IPS-15b (cell line): ENCODE data around the gene ENDOD1.

Experiments used
- H3K27me3 ChIP-seq: one replicate; pipeline ENCODE4 v1.6.1; 2013; ENCODE audit warnings: low read length; ENCODE audit not compliant: control insufficient read depth, insufficient read depth
- H3K36me3 ChIP-seq: one replicate; pipeline ENCODE4 v1.6.1; 2013; ENCODE audit warnings: low read length; ENCODE audit not compliant: control insufficient read depth, insufficient read depth
- H3K4me1 ChIP-seq: one replicate; pipeline ENCODE4 v1.6.1; 2013; ENCODE audit warnings: mild to moderate bottlenecking, low read length; ENCODE audit not compliant: control insufficient read depth, insufficient read depth
- H3K4me3 ChIP-seq: one replicate; pipeline ENCODE4 v1.5.1; 2013; ENCODE audit warnings: low read depth, low read length
- H3K9ac ChIP-seq: one replicate; pipeline ENCODE4 v1.6.1; 2013; ENCODE audit warnings: low read depth, mild to moderate bottlenecking, low read length
- H3K9me3 ChIP-seq: one replicate; pipeline ENCODE4 v1.6.1; 2013; ENCODE audit warnings: mild to moderate bottlenecking, low read length; ENCODE audit not compliant: control insufficient read depth, insufficient read depth

The ENDOD1 gene

DNA sequence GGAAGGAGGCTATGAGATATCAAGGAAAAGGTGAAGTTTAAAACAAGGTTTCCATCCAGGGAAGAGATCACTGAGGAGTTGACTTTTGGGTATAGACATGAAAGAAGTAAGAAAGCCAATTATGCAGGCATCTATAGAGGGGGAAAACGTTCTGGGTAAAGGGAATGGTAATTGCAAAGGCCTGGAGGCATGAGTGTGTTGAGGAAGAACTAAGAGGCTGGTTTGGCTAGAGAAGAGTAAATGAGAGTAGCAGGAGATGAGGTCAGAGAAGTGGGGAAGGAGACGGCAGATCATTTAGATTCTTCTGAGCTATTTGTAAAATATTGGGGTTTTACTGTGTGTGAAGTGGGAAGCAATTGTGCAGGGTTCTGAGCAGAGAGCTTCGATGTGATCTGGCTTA is 7.6 kb downstream of the ENDOD1 start:
- no peaks in the 10 kb centered on the region for H3K36me3 ChIP-seq
- H3K4me1 ChIP-seq = peaks cover 2% of the 10 kb centered on the region
- H3K9ac ChIP-seq = no peak overlapping the region
- H3K4me3 ChIP-seq = no peak overlapping the region
- no peaks in the 10 kb centered on the region for H3K9me3 ChIP-seq
- peaks cover 11% of the 10 kb centered on the region for H3K27me3 ChIP-seq

DNA sequence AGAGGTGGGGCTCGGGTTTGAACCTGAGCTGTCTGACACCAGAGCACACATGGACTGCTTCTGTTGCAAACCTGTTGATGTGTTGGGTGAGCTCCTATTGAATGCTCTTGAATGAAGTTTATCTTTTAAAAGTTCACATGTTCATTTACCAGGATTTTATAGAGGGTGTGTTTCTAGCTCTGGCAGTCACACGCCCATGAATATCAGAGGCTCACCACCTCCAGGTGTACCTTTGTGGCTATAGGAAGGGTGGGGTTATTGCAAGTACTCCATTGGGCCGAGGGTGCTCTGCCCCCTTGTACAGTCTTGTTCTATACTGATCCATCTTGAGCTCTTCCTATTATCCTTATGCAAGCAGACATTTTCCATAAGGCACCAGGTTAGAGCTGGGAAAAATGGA is 9.2 kb downstream of the ENDOD1 start:
- H3K27me3 ChIP-seq = peaks cover 3% of the 10 kb centered on the region

DNA sequence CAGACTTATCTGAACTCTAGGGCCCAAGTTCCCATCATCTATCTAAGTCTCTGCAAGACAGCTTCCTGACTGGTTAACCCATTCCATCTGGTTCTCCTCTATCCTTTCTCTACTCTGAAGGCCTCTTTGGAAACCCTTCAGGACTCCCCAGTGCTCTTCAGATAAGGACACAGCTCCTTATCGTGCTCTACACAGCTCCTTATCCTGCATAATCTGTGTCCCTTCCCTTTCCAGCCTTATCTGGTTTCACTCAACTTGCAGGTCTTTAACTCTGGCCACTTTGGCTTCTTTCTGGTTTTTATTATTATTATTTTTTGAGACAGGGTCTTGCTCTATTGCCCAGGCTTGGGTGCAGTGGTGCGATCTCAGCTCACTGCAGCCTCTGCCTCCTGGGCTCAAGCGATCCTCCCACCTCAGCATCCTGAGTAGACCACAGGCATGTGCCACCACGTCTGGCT is 10.6 kb downstream of the ENDOD1 start:
- H3K36me3 ChIP-seq = no peaks in the 10 kb centered on the region
- peaks cover 3% of the 10 kb centered on the region for H3K27me3 ChIP-seq
- no peaks in the 10 kb centered on the region for H3K4me1 ChIP-seq

More for the DNA sequence above, 9.2 kb downstream of the ENDOD1 start:
- no peak overlapping the region for H3K4me3 ChIP-seq
- no peaks in the 10 kb centered on the region for H3K4me1 ChIP-seq
- H3K9me3 ChIP-seq = no peaks in the 10 kb centered on the region
- no peaks in the 10 kb centered on the region for H3K36me3 ChIP-seq
- H3K9ac ChIP-seq = no peak overlapping the region

DNA sequence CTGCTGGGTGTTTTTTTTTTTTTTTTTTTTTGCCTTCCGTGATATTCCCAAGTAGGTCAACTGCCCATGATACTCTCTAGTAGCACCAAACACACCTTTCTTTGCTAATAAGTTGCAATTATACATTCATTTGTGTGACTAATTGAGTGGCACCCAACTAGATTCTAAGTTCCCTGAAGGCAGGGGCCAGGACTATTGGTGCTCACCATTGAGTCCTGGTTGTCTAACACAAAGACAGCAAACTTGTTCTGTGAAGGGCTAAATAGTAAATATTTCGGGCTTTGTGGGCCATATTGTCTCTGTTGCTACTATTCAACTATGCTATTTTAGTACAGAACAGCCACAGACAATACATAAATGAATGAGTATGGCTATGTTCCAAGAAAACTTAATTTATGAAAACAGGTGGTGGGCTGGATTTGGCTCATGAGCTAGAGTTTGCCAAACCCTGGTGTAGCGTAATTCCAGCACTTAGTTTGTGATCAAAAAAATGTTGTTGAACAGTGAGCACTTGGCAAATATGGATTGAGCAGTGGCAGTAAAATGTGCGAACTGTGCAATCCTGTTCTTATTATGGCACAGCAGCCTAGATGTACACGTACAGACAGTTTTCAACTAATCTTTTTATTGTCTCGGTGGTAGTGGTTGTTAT is 11.3 kb downstream of the ENDOD1 start:
- no peaks in the 10 kb centered on the region for H3K4me1 ChIP-seq
- H3K4me3 ChIP-seq = no peak overlapping the region
- H3K36me3 ChIP-seq = no peaks in the 10 kb centered on the region
- no peaks in the 10 kb centered on the region for H3K9me3 ChIP-seq
- no peak overlapping the region for H3K9ac ChIP-seq
- H3K27me3 ChIP-seq = peaks cover 3% of the 10 kb centered on the region

More for the DNA sequence above, 10.6 kb downstream of the ENDOD1 start:
- Histone ChIP-seq H3K9ac (no peak overlapping the region), H3K4me3 (no peak overlapping the region), H3K9me3 (no peaks in the 10 kb centered on the region)

DNA sequence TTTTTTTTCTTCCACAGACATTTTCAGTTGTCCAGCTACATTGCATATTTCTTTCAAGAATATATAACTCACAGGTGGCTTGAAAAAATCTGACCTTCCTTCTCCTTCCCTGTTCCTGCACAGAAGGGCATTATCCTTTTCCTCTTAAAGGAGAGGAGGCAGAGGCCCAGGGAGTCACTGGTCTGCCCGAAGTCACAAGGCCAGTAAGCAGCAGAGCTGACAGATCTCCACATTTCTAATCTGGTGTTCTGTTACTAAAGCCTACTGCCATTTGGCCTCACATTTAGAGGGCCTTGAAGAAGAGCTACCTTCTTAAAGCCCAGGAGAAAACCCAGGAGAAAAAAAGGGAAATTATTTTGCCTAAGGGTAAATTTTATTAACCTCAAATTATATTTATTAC is 12.3 kb downstream of the ENDOD1 start:
- Histone ChIP-seq H3K36me3 (no peaks in the 10 kb centered on the region), H3K9ac (no peak overlapping the region), H3K4me3 (no peak overlapping the region), H3K27me3 (peaks cover 3% of the 10 kb centered on the region), H3K4me1 (no peaks in the 10 kb centered on the region), H3K9me3 (no peaks in the 10 kb centered on the region)

DNA sequence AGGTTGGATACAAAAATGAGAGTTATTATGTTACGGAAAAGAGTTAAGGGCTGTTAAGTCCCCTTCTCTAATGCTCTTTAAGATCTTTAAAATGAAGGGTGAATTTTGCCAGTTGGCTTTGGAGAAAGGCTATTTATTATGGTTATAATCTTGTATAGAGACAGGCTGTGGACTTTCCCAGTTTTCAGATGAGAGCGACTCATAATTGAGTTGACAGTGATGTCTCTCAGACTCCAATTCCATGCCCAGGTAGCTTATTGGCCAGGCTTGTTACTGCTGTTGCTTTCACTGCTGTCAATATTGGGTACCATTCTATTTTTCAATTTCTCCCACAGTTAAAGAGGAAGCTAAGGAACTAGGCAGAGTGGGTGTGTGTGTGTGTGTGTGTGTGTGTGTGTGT is 13.1 kb downstream of the ENDOD1 start:
- no peaks in the 10 kb centered on the region for H3K4me1 ChIP-seq
- H3K36me3 ChIP-seq = no peaks in the 10 kb centered on the region
- no peak overlapping the region for H3K9ac ChIP-seq
- peaks cover 3% of the 10 kb centered on the region for H3K27me3 ChIP-seq
- no peak overlapping the region for H3K4me3 ChIP-seq
- no peaks in the 10 kb centered on the region for H3K9me3 ChIP-seq

DNA sequence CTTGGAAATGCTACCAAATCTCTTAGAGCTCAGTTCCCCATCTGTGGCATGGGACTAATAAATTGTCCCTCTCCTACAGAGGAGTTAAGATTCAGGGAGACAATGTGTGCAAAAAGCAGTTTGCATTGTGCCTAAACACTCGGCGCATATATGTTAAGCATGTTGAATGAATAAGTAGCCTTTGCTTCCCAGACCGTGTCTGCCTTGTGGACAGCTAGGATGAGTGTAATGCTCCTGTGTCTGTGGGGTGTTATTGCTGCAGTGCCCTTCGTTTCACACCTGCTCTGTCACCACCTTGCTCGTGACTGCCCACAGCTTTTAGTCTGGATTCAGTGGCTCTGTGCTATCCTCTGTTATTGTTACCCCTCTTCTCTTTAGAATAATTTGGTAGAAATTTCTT is 14.1 kb downstream of the ENDOD1 start:
- Histone ChIP-seq H3K9ac (no peak overlapping the region), H3K4me1 (peaks cover 5% of the 10 kb centered on the region), H3K36me3 (no peaks in the 10 kb centered on the region), H3K9me3 (no peaks in the 10 kb centered on the region), H3K27me3 (peaks cover 3% of the 10 kb centered on the region), H3K4me3 (no peak overlapping the region)

DNA sequence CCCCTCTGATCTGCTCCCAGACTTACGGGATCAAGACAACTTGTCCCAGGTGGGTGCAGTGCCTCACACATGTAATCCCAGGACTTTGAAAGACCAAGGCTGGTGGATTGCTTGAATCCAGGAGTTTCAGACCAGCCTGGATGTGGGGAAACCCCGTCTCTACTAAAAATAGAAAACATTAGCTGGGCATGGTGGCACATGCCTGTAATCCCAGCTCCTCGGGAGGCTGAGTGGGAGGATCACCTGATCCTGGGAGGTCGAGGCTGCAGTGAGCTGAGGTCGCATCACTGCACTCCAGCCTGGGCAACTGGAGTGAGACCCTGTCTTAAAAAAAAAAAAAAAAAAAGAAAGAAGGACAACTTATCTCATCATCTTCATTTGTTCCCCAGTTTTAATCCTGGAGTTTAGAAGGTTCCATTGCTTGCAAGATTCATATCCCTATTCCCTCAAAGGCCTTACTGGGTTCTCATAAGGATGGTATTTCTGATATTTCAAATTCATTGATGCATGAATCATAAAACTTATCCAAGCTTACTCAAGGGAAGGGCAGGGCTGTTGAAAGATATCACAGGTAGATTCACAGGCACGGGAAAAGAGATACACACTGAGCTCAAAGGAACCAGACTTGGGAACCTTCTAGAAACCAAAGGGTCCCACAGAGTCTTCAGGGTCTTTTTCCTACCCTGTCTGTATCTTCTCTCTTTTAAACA is 14.6 kb downstream of the ENDOD1 start:
- H3K36me3 ChIP-seq = no peaks in the 10 kb centered on the region
- H3K4me3 ChIP-seq = no peak overlapping the region
- peaks cover 5% of the 10 kb centered on the region for H3K4me1 ChIP-seq
- H3K9ac ChIP-seq = no peak overlapping the region
- peaks cover 3% of the 10 kb centered on the region for H3K27me3 ChIP-seq
- no peaks in the 10 kb centered on the region for H3K9me3 ChIP-seq

DNA sequence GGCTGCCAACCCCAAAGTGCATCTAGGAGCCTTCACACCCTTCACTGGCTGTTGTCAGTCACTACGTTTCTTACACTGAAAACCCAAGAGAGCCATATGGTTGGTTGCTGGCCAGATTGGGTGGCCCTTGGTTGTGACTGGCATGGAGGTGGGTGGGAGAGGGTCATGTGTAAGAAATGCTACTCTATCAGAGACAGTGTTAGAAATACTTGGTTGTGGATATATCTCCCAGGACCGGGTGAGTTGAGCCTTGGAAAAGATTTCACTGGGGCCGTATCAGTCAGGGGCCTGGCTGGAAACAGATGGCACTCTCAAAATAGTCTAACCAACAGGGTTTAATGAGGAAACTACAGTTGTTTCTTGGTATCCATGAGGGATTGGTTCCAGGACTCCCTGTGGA is 15.2 kb downstream of the ENDOD1 start:
- peaks cover 5% of the 10 kb centered on the region for H3K4me1 ChIP-seq
- peaks cover 3% of the 10 kb centered on the region for H3K27me3 ChIP-seq
- H3K9me3 ChIP-seq = no peaks in the 10 kb centered on the region
- H3K9ac ChIP-seq = no peak overlapping the region
- no peak overlapping the region for H3K4me3 ChIP-seq
- no peaks in the 10 kb centered on the region for H3K36me3 ChIP-seq

DNA sequence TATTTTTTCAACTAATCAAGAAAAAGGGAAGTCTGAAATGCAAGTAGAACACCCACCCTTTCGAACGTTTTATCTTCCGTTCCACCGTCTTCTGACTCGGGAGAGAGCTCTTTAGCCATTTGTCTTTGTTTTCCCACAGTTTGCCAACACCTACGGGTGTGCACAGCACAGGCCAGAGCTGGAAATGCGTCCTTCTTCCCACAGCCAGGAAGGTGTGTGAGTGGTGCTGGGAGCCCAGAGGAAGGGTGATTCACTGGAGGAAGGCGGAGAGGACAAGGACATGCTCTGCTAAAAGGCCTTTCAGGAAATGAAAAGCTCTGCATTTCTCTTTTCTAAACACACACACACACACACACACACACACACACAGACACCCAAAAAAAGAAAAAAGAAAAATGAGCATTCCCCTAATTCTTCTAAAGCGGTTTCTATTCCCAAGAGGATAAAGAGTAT is 18.5 kb downstream of the ENDOD1 start:
- Histone ChIP-seq H3K9ac (no peak overlapping the region), H3K4me1 (peaks cover 5% of the 10 kb centered on the region), H3K9me3 (no peaks in the 10 kb centered on the region), H3K27me3 (peaks cover 3% of the 10 kb centered on the region), H3K36me3 (no peaks in the 10 kb centered on the region), H3K4me3 (no peak overlapping the region)

DNA sequence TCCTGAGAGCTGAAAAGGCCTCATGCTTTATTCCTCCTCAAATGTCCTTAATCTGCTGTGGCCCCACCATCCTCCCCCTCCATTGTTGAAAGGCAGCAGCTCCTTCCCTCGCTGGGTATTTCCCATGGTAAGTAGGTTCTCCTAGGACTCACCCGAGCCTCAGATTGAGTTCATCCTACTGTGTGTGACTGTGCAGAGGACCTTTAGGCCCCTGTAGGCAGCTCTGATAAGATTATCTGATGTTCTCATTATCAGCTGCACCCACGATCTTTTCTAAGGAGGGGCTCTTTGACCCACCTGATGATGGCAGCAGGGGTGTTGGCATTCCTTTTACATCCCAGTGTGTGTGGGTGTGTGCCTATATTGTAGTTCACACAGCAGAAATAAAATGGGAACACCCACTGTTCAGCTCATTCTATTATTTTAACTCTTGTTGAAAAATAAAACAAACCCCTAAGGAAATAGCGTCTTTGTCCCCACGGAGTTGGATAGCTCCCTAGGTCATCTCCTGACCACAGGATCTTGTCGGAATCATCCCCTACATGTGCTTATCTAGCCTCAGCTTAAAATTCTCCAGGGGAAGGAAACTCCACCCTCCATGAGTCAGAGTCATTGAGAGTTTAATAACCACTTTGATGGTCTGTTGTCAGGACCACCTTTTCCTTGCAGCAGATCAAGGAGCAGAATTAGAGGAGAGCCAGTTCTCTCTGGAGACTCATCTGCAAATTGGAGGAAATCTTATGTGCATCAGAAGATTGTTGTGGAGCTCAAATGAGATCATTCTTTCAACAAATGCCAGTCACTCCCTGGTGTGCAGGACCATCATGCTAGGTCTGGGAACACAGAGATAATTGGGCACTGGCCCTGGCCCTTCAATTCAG is 19.3 kb downstream of the ENDOD1 start:
- Histone ChIP-seq H3K36me3 (no peaks in the 10 kb centered on the region), H3K4me1 (peaks cover 5% of the 10 kb centered on the region), H3K9ac (no peak overlapping the region), H3K4me3 (no peak overlapping the region), H3K27me3 (no peaks in the 10 kb centered on the region), H3K9me3 (no peaks in the 10 kb centered on the region)
